HepG2 (cell line): ENCODE measurements around the gene JOSD1. TPM values are rescaled to one million over a fixed set of nuclear protein-coding genes. Genes with fewer than 3 reads are reported as not detected.

Experiments used
- AHR ChIP-seq: IDR thresholded peaks from 2 replicates; pipeline ENCODE4 v1.6.1; 2018; ENCODE audit warnings: missing genetic modification reagents, missing compliant biosample characterization
- ARNTL ChIP-seq: sonication (generic); formaldehyde crosslinking; IDR thresholded peaks from 2 replicates; pipeline ENCODE4 v1.4.0; 2020; ENCODE audit warnings: mild to moderate bottlenecking, missing genetic modification reagents
- CHD2 ChIP-seq: IDR thresholded peaks from 2 replicates; pipeline ENCODE4 v1.6.1; 2011; ENCODE audit warnings: low read depth, low read length, improper control_type of control experiment
- CHD4 ChIP-seq: fragments of 200-600 bp; sonication (generic); IDR thresholded peaks from 2 replicates; pipeline ENCODE4 v1.7.0; 2017; ENCODE audit warnings: mild to moderate bottlenecking, low read length, borderline replicate concordance
- MED1 ChIP-seq: sonication (generic); formaldehyde crosslinking; IDR thresholded peaks from 2 replicates; pipeline ENCODE4 v1.4.0; 2020; ENCODE audit warnings: missing genetic modification reagents
- MTA3 ChIP-seq: sonication (generic); formaldehyde crosslinking; IDR thresholded peaks from 2 replicates; pipeline ENCODE4 v1.4.0; 2020; ENCODE audit warnings: missing genetic modification reagents
- MYNN ChIP-seq: sonication (generic); formaldehyde crosslinking; IDR thresholded peaks from 2 replicates; pipeline ENCODE4 v1.4.0; 2020; ENCODE audit warnings: mild to moderate bottlenecking, low read depth, missing genetic modification reagents
- PAX8 ChIP-seq: sonication (generic); formaldehyde crosslinking; IDR thresholded peaks from 2 replicates; pipeline ENCODE4 v1.8.0; 2022; ENCODE audit warnings: mild to moderate bottlenecking, missing genetic modification reagents, borderline replicate concordance
- RARG ChIP-seq: sonication (generic); formaldehyde crosslinking; IDR thresholded peaks from 2 replicates; pipeline ENCODE4 v1.4.0; 2020; ENCODE audit warnings: low read depth, mild to moderate bottlenecking, missing genetic modification reagents
- RNF2 ChIP-seq: fragments of 450-650 bp; conservative IDR thresholded peaks from 2 replicates; pipeline ENCODE4 v1.6.1; 2016; ENCODE audit warnings: low read depth
- SAP130 ChIP-seq: IDR thresholded peaks from 2 replicates; pipeline ENCODE4 v1.6.1; 2016; ENCODE audit warnings: low read depth
- SOX13 ChIP-seq, 3 experiments: fragments of 450-650 bp in 1 of 3; sonication (generic) in 1 of 3; formaldehyde crosslinking in 1 of 3; IDR thresholded peaks in 2 of 3; conservative IDR thresholded peaks in 1 of 3; 2 replicates each; pipeline versions ENCODE4 v1.5.0 to v1.6.1; 2016 to 2020; ENCODE audit warnings: antibody characterized with exemption in 1 of 3, mild to moderate bottlenecking in 1 of 3, missing compliant biosample characterization in 1 of 3, missing genetic modification reagents in 1 of 3, moderate library complexity in 1 of 3
- SP140L ChIP-seq: sonication (generic); formaldehyde crosslinking; IDR thresholded peaks from 2 replicates; pipeline ENCODE4 v1.4.0; 2020; ENCODE audit warnings: missing genetic modification reagents, borderline replicate concordance
- ZKSCAN1 ChIP-seq: fragments of 150-350 bp; IDR thresholded peaks from 2 replicates; pipeline ENCODE4 v1.6.1; 2014; ENCODE audit warnings: low read length
- ZNF354B ChIP-seq: sonication (generic); formaldehyde crosslinking; IDR thresholded peaks from 2 replicates; pipeline ENCODE4 v1.8.0; 2022; ENCODE audit warnings: mild to moderate bottlenecking, missing genetic modification reagents
- ZNF761 ChIP-seq: sonication (generic); formaldehyde crosslinking; conservative IDR thresholded peaks from 2 replicates; pipeline ENCODE4 v1.4.0; 2020; ENCODE audit warnings: mild to moderate bottlenecking, missing genetic modification reagents
- polyA plus RNA-seq, 8 experiments: library from polyadenylated mRNA; depleted of rRNA in 3 of 8; stranded (reverse) in 7 of 8; unstranded in 1 of 8; fragments of >200 nt; fragmentation: Illumina TruSeq in 4 of 8; extraction: Trizol in 4 of 8; gene quantifications; 2 replicates each; pipeline versions ENCODE4 v1.2.1 to v1.2.3, GENCODE V29; 2011 to 2016; ENCODE audit warnings: low read depth in 4 of 8, missing spikeins in 1 of 8, mixed read lengths in 1 of 8; ENCODE audit not compliant: insufficient read depth in 1 of 8
- total RNA-seq, 5 experiments: library from RNA; depleted of rRNA; stranded (reverse); fragments of >200 nt; fragmentation: Illumina TruSeq; extraction: Trizol; gene quantifications; 2 replicates each; pipeline ENCODE4 v1.2.3, GENCODE V29; 2016; ENCODE audit warnings: low read depth in 1 of 5
- TF ChIP-seq, protein P1 (sequence below): sonication (generic); formaldehyde crosslinking; IDR thresholded peaks from 2 replicates; pipeline ENCODE4 v1.8.0; 2022; ENCODE audit warnings: mild to moderate bottlenecking, missing genetic modification reagents; ENCODE audit not compliant: insufficient replicate concordance
- TF ChIP-seq, protein P2 (sequence below): sonication (generic); formaldehyde crosslinking; IDR thresholded peaks from 2 replicates; pipeline ENCODE4 v1.4.0; 2020; ENCODE audit warnings: mild to moderate bottlenecking, missing genetic modification reagents
- TF ChIP-seq, protein P3 (sequence below): sonication (generic); formaldehyde crosslinking; IDR thresholded peaks from 2 replicates; pipeline ENCODE4 v1.8.1; 2023; ENCODE audit warnings: mild to moderate bottlenecking, moderate library complexity, missing genetic modification reagents
- TF ChIP-seq, protein P4 (sequence below): sonication (generic); formaldehyde crosslinking; IDR thresholded peaks from 2 replicates; pipeline ENCODE4 v1.5.1; 2020; ENCODE audit warnings: mild to moderate bottlenecking, missing genetic modification reagents, borderline replicate concordance
- TF ChIP-seq, protein P5 (sequence below): IDR thresholded peaks from 2 replicates; pipeline ENCODE4 v1.6.1; 2016; ENCODE audit warnings: low read depth, control low read depth

Gene JOSD1
- total and polyA plus RNA-seq, 2 of the 13 experiments (the other 11 are each of a cell fraction or from before 2014, with no cell fraction given), result 31.7 to 38.4 TPM

DNA sequence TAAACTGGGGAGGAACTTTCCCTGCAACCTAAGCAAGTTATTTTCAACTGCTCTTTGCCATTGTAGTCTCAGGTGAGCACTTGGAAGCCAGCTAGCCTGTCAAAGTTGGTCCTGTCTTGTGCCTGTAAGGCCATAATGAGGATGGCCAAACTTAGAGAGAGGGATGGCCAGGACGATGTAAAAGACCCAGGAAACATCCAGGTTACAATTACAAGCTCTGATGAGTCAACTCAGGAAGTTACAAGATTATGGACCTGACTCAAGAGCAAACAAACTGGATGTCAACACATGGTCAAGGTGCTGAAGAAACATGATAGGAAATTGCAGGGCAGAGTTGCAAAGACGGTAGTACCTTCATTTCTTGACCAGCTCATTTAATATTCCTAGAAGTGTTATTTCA, 6.6 kb upstream of the JOSD1 start (continued):
- TF ChIP-seq, protein P1, sequence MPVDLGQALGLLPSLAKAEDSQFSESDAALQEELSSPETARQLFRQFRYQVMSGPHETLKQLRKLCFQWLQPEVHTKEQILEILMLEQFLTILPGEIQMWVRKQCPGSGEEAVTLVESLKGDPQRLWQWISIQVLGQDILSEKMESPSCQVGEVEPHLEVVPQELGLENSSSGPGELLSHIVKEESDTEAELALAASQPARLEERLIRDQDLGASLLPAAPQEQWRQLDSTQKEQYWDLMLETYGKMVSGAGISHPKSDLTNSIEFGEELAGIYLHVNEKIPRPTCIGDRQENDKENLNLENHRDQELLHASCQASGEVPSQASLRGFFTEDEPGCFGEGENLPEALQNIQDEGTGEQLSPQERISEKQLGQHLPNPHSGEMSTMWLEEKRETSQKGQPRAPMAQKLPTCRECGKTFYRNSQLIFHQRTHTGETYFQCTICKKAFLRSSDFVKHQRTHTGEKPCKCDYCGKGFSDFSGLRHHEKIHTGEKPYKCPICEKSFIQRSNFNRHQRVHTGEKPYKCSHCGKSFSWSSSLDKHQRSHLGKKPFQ (CRISPR knock-in tag), result no peak
- TF ChIP-seq MYNN (CRISPR knock-in tag) (no peak), PAX8 (no peak), CHD4 (no peak), ARNTL (CRISPR knock-in tag) (0 out of 2 replicates have a peak, but pooled peaks have one; percentile 16), MTA3 (CRISPR knock-in tag) (no peak), ZNF354B (CRISPR knock-in tag) (no peak), RNF2 (no peak), CHD2 (no peak), MED1 (CRISPR knock-in tag) (peak; percentile 83), ZNF761 (CRISPR knock-in tag) (no peak), SOX13 (IDR thresholded peaks at IDR 0.05) (no peak), SOX13 (CRISPR knock-in tag; conservative IDR thresholded peaks at IDR 0.05 in 1 of 2, IDR thresholded peaks at IDR 0.05 in 1 of 2) (peak in 1 of 2 experiments; percentile 34; a peak in 1 of 4 replicates), SAP130 (CRISPR knock-in tag) (peak; percentile 98), RARG (CRISPR knock-in tag) (no peak), AHR (CRISPR knock-in tag) (no peak), SP140L (CRISPR knock-in tag) (no peak), ZKSCAN1 (no peak)
- TF ChIP-seq, protein P2, sequence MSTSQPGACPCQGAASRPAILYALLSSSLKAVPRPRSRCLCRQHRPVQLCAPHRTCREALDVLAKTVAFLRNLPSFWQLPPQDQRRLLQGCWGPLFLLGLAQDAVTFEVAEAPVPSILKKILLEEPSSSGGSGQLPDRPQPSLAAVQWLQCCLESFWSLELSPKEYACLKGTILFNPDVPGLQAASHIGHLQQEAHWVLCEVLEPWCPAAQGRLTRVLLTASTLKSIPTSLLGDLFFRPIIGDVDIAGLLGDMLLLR (CRISPR knock-in tag), result no peak
- TF ChIP-seq, protein P3, sequence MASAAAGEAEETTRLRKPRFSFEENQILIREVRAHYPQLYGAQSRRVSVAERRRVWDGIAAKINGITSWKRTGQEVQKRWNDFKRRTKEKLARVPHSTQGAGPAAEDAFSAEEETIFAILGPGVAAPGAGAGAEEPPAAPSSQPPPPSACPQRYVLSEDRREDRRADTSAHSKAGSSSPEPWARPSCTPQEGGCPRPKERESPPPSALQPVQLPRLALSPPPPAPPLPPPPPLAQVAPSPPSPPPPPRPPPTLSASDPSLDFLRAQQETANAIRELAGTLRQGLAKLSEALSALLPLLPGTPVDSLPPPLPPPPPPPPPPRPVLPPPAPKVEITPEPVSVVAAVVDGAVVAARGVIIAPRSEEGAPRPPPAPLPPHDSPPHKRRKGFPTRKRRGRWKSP (CRISPR knock-in tag), result no peak
- TF ChIP-seq, protein P4, sequence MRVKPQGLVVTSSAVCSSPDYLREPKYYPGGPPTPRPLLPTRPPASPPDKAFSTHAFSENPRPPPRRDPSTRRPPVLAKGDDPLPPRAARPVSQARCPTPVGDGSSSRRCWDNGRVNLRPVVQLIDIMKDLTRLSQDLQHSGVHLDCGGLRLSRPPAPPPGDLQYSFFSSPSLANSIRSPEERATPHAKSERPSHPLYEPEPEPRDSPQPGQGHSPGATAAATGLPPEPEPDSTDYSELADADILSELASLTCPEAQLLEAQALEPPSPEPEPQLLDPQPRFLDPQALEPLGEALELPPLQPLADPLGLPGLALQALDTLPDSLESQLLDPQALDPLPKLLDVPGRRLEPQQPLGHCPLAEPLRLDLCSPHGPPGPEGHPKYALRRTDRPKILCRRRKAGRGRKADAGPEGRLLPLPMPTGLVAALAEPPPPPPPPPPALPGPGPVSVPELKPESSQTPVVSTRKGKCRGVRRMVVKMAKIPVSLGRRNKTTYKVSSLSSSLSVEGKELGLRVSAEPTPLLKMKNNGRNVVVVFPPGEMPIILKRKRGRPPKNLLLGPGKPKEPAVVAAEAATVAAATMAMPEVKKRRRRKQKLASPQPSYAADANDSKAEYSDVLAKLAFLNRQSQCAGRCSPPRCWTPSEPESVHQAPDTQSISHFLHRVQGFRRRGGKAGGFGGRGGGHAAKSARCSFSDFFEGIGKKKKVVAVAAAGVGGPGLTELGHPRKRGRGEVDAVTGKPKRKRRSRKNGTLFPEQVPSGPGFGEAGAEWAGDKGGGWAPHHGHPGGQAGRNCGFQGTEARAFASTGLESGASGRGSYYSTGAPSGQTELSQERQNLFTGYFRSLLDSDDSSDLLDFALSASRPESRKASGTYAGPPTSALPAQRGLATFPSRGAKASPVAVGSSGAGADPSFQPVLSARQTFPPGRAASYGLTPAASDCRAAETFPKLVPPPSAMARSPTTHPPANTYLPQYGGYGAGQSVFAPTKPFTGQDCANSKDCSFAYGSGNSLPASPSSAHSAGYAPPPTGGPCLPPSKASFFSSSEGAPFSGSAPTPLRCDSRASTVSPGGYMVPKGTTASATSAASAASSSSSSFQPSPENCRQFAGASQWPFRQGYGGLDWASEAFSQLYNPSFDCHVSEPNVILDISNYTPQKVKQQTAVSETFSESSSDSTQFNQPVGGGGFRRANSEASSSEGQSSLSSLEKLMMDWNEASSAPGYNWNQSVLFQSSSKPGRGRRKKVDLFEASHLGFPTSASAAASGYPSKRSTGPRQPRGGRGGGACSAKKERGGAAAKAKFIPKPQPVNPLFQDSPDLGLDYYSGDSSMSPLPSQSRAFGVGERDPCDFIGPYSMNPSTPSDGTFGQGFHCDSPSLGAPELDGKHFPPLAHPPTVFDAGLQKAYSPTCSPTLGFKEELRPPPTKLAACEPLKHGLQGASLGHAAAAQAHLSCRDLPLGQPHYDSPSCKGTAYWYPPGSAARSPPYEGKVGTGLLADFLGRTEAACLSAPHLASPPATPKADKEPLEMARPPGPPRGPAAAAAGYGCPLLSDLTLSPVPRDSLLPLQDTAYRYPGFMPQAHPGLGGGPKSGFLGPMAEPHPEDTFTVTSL (CRISPR knock-in tag), result peak; percentile 77
- TF ChIP-seq, protein P5, sequence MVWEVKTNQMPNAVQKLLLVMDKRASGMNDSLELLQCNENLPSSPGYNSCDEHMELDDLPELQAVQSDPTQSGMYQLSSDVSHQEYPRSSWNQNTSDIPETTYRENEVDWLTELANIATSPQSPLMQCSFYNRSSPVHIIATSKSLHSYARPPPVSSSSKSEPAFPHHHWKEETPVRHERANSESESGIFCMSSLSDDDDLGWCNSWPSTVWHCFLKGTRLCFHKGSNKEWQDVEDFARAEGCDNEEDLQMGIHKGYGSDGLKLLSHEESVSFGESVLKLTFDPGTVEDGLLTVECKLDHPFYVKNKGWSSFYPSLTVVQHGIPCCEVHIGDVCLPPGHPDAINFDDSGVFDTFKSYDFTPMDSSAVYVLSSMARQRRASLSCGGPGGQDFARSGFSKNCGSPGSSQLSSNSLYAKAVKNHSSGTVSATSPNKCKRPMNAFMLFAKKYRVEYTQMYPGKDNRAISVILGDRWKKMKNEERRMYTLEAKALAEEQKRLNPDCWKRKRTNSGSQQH, result 0 out of 2 replicates have a peak, but pooled peaks have one; percentile 55
